Coronary artery (tissue), 2 donors: ENCODE data around the gene CCDC179.

Experiments used
- DNase-seq: peaks from one replicate; pipeline ENCODE4 v3.0.0-alpha.2; 2017; ENCODE audit warnings: low spot score
- H3K27ac ChIP-seq, 2 donors: fragments of 200-600 bp; sonication (generic); one replicate each; pipeline ENCODE4 v1.5.1; 2016 to 2019
- H3K4me3 ChIP-seq: fragments of 200-600 bp; sonication (generic); 2 replicates; pipeline ENCODE4 v1.5.1; 2016; ENCODE audit warnings: mild to moderate bottlenecking, moderate library complexity
- TF ChIP-seq, protein P1 (sequence below): fragments of 200-600 bp; sonication (generic); IDR thresholded peaks from one replicate; pipeline ENCODE4 v1.5.1; 2019; ENCODE audit warnings: antibody characterized with exemption

CCDC179 gene

DNA sequence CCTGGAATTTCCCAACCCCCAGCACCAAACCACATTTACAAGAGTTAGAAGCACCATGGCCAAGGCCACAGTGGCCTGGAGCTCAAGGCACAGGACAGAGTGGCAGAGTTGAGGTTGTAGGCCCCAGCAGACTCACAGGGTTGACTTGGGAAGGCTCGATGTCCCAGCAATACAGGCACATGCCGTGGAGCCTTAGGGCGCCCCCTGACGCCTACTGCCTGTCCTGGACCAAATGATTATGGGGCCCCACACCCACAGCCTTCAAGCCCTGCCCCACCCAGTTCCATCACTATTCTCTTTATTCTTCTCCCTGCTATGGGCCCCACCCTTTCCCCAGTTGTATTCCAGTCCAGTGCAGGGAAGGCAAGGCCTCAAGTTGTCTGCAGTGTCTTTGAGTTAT, at the start of gene CCDC179:
Gene CCDC179, minus strand, starts transcription at position 234 of the 400 bp plus-strand sequence. Its CDS starts 53 bp downstream, at position 181.
- TF ChIP-seq, protein P1, sequence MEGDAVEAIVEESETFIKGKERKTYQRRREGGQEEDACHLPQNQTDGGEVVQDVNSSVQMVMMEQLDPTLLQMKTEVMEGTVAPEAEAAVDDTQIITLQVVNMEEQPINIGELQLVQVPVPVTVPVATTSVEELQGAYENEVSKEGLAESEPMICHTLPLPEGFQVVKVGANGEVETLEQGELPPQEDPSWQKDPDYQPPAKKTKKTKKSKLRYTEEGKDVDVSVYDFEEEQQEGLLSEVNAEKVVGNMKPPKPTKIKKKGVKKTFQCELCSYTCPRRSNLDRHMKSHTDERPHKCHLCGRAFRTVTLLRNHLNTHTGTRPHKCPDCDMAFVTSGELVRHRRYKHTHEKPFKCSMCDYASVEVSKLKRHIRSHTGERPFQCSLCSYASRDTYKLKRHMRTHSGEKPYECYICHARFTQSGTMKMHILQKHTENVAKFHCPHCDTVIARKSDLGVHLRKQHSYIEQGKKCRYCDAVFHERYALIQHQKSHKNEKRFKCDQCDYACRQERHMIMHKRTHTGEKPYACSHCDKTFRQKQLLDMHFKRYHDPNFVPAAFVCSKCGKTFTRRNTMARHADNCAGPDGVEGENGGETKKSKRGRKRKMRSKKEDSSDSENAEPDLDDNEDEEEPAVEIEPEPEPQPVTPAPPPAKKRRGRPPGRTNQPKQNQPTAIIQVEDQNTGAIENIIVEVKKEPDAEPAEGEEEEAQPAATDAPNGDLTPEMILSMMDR, result no peak
- H3K4me3 ChIP-seq, result no peak within 1 kb of the TSS
- DNase-seq, result no peak
- no peak within 1 kb of the TSS for H3K27ac ChIP-seq

DNA sequence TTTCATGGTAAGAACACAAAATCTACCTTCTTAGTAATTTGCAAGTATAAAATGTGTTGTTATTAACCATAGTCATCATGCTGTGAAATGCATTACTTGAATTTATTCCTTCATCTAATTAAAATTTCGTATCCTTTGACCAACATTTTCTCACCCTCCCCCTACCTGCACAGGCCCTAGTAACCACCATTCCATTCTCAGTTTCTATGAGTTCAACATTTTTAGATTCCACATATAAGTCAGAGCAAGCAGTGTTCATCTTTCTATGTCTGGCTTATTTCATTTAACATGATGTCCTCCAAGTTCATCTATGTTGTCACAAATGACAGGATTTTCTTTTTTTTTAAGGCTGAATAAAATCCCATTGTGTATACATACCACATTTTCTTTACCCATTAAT, 43.5 kb upstream of the CCDC179 start:
- Histone ChIP-seq H3K4me3 (no peak overlapping the region), H3K27ac (no peak overlapping the region)
- TF ChIP-seq, protein P1, result no peak
- no peak for DNase-seq

DNA sequence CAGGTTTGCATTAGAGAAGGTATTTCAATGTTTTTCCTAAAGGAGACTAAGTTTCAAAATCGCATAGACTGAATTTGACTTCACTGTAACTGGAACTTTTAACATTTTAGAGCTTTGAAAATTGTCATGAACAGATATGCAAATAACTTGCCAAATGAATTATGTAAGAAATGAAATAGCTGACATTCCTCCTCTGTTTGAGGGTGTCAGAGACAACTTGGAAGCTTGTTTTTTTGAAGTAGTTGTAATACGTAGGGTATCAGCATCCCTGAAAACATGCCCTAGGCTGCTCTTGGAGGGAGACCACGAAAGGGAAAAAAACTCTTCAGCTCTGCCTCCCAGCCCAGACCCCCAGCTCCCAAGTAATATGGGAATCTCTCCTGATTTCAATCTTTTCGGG, 41.3 kb upstream of the CCDC179 start:
- H3K4me3 ChIP-seq, result no peak overlapping the region
- peak overlapping the region in 1 of 2 donors; percentile 12 for H3K27ac ChIP-seq
- DNase-seq, result no peak
- TF ChIP-seq, protein P1, result no peak

DNA sequence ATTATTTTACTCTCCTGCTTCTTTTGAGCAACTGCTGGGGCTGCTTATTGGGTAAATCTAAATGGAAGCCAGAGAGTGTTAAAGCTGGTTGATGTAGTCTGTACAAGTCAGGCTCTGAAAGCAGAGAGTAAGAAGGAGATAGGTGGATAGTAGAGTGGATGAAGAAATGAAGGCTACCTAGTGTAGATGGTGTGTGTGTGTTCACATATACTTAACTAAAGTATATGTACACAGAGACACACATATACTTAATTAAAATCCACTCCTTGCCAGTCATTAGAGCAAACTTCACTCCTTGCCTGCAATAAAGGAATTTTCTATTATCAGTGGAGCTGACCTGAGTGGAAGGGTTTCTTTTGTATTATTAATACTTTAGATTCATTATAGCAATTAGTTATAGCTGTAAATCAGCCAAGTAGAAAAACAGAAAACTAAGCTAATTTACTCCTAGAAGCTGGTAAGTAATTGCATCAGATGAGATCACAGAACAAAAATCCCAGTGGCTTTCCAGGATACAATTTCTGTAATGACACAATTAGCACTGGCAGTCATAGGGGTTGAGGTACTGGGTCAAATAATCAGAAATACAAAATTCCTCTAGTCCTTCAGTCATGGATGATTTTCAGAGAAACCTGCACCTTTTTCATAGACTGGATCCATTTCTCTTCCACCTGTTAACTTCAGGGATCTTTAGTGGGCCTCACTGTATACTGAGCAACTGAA, 40.7 kb upstream of the CCDC179 start:
- DNase-seq, result no peak

DNA sequence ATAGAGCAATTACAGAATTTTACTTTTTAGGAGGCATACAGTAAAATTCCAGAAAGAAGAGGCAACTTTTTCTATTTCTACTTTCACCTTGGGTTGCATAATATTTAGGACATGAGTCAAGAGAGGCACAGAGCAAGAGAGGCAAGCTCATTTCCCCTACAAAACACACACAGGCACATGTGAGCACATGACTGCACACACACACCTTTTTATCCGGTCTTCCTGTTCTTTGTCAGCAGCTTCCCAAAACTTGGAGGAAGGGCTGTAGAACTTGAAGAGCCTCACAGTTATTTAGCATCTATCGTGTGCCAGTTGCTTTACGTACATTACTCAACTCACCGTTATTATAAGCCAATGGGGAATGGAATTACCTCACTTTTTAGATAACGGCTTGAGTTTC, 37.8 kb upstream of the CCDC179 start:
- H3K4me3 ChIP-seq, result no peak overlapping the region
- TF ChIP-seq, protein P1, result no peak
- no peak for DNase-seq
- H3K27ac ChIP-seq, result no peak overlapping the region

More for the DNA sequence above, 40.7 kb upstream of the CCDC179 start:
- Histone ChIP-seq H3K4me3 (no peak overlapping the region), H3K27ac (no peak overlapping the region)
- TF ChIP-seq, protein P1, result no peak

DNA sequence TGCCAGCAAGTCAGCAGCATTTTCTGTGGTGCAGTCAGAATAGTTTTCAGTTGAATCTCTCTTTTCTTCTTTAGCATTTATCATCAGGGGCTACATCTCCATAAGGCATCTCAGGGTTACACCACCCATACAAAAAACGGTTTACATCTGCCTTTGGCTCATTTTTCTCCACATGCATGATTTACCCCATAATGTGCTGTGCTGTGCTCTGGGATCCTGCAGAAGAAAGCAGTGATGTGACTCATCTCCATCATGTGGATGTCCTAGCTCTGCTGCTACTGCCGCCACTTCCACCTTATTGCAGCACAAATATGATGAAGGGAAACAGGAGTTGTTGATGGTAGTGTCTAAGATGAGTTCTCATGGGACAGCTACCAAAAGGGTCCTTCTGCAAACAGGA, 30.0 kb upstream of the CCDC179 start:
- TF ChIP-seq, protein P1, result no peak
- Histone ChIP-seq H3K4me3 (no peak overlapping the region), H3K27ac (no peak overlapping the region)
- DNase-seq, result no peak

DNA sequence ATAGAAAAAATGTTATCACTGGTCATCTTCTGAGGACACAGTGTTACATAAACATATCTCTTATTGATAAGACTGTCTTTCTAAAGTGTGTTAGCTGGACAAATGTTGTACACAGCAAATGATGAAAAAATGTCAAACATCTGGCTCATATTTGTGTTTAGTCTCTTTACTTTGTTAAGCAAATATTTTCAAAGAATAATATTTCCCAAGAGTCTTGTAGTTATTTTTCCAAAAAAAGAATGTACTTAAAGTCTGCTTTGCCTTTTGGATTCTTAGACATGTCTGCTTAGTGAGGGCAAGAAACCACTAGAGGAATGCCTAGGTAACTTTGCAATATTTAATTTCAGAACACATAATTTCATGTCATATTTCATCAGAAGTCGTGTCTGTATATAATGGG, 23.9 kb upstream of the CCDC179 start:
- H3K4me3 ChIP-seq, result no peak overlapping the region
- no peak for DNase-seq
- H3K27ac ChIP-seq, result peak overlapping the region in 1 of 2 donors; percentile 63
- TF ChIP-seq, protein P1, result no peak
